ENCODE measurements around the gene ABCC4. TPM values are rescaled to one million over a fixed set of nuclear protein-coding genes. Genes with fewer than 3 reads are reported as not detected.

ABCC4 gene
- total RNA-seq, 4 donors from 2014 or later = 15.8 to 26.0 (median 23.8) TPM

- DNase-seq = no peak
- WGBS, 2 donors (ENCODE audit: low coverage in 1 of 2) = 51 to 79% methylated on average over 2 to 3 of the region's 3 CpGs
- intact Hi-C loops (cut with DNase I; ENCODE audit: low total_unique reads) = no loop called here
- Histone ChIP-seq H3K36me3 (no peaks in the 10 kb centered on the region), H3K4me3 (no peak overlapping the region), H3K27me3 (no peaks in the 10 kb centered on the region), H3K4me1 (peaks cover 0 to 12% (median 1%) of the 10 kb centered on the region in 4 donors), H3K9me3 (no peaks in the 10 kb centered on the region), H3K27ac (peak overlapping the region in 1 of 4 donors; percentile 3)
- in situ Hi-C loops (cut with MboI; ENCODE audit: low pct_ligation_motif_present in 1 of 4, low pct_unique_long_range_greater_than_20kb in 1 of 4, low sequenced_read_pairs in 3 of 4) = no loop called here
- no peak for TF ChIP-seq POLR2AphosphoS5 (IDR thresholded peaks at IDR 0.05)
- no peak for TF ChIP-seq EP300 (IDR thresholded peaks at IDR 0.05; ENCODE audit: low read depth)
- TF ChIP-seq, protein P1, sequence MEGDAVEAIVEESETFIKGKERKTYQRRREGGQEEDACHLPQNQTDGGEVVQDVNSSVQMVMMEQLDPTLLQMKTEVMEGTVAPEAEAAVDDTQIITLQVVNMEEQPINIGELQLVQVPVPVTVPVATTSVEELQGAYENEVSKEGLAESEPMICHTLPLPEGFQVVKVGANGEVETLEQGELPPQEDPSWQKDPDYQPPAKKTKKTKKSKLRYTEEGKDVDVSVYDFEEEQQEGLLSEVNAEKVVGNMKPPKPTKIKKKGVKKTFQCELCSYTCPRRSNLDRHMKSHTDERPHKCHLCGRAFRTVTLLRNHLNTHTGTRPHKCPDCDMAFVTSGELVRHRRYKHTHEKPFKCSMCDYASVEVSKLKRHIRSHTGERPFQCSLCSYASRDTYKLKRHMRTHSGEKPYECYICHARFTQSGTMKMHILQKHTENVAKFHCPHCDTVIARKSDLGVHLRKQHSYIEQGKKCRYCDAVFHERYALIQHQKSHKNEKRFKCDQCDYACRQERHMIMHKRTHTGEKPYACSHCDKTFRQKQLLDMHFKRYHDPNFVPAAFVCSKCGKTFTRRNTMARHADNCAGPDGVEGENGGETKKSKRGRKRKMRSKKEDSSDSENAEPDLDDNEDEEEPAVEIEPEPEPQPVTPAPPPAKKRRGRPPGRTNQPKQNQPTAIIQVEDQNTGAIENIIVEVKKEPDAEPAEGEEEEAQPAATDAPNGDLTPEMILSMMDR (IDR thresholded peaks at IDR 0.05) = no peak
- no peak for TF ChIP-seq POLR2A (IDR thresholded peaks at IDR 0.05)
Measured at GRCh38 chr13:95235199-95235756, 66.0 kb downstream of the ABCC4 start.

DNA sequence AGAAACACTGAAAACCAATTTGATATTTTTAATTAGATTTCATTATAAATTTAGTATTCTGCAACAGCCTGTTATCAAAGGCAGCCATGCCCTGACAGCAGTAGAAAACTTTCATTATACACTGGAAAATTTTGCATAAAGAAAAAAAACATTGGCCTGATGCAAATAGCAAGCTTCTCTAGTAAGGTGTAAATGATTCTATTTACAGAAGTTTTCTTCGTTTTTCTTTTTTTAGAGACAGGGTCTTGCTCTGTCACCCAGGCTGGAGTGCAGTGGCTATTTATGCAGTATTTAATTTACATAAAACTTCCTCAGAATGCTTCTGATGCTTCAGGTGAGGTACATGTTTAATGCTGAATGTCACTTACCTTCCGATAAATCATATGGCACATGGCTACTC is 67.0 kb downstream of the ABCC4 start:
- H3K4me1 ChIP-seq = peaks cover 0 to 8% (median 1%) of the 10 kb centered on the region in 4 donors
- no peak for TF ChIP-seq POLR2A (IDR thresholded peaks at IDR 0.05)
- TF ChIP-seq, protein P1 (IDR thresholded peaks at IDR 0.05) = no peak
- no peak for TF ChIP-seq EP300 (IDR thresholded peaks at IDR 0.05; ENCODE audit: low read depth)
- TF ChIP-seq POLR2AphosphoS5 (IDR thresholded peaks at IDR 0.05) = no peak
- intact Hi-C loops (cut with DNase I; ENCODE audit: low total_unique reads) (loop anchor here (5.0 kb wide), 1 partner anchor 43 kb away; no protein-coding TSS in a partner anchor), in situ Hi-C loops (cut with MboI; ENCODE audit: low pct_ligation_motif_present in 1 of 4, low pct_unique_long_range_greater_than_20kb in 1 of 4, low sequenced_read_pairs in 3 of 4) (no loop called here)
- no peak for DNase-seq
- no peaks in the 10 kb centered on the region for H3K9me3 ChIP-seq
- no peaks in the 10 kb centered on the region for H3K27me3 ChIP-seq
- no peaks in the 10 kb centered on the region for H3K36me3 ChIP-seq
- H3K4me3 ChIP-seq = no peak overlapping the region
- 72 to 82% methylated on average over 2 of the region's 2 CpGs for WGBS, 2 donors (ENCODE audit: low coverage in 1 of 2)
- H3K27ac ChIP-seq = no peak overlapping the region

DNA sequence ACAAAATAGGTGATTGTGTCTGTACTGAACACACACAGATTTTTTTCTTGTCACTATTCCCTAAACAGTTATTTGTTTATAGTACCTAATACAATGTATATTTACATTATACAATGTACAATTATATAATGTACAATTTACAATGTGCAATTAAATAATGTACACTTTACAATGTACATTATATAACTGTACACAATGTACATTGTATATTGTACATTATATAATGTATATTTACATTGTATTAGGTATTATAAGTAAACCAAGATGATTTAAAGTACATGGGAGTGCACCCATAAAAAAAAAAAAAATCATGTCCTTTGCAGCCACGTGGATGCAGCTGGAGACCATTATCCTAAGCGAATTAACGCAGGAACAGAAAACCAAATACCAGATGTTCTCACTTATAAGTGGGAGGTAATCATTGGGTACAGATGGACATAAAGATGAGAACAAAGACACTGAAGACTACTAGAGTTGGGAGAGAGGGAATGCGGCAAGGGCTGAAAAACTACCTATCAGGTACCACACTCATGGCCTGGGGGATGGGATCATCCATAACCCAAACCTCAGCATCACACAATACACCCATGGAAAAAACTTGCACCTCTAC is 68.1 kb downstream of the ABCC4 start:
- intact Hi-C loops (cut with DNase I; ENCODE audit: low total_unique reads) (loop anchor here (5.0 kb wide), 1 partner anchor 44 kb away; no protein-coding TSS in a partner anchor), in situ Hi-C loops (cut with MboI; ENCODE audit: low pct_ligation_motif_present in 1 of 4, low pct_unique_long_range_greater_than_20kb in 1 of 4, low sequenced_read_pairs in 3 of 4) (no loop called here)
- DNase-seq = no peak
- Histone ChIP-seq H3K4me1 (peaks cover 0 to 7% (median 1%) of the 10 kb centered on the region in 4 donors), H3K27me3 (no peaks in the 10 kb centered on the region), H3K36me3 (no peaks in the 10 kb centered on the region), H3K9me3 (no peaks in the 10 kb centered on the region), H3K4me3 (no peak overlapping the region), H3K27ac (no peak overlapping the region)
- TF ChIP-seq EP300 (IDR thresholded peaks at IDR 0.05; ENCODE audit: low read depth) = no peak
- TF ChIP-seq POLR2A (IDR thresholded peaks at IDR 0.05) = no peak
- no peak for TF ChIP-seq POLR2AphosphoS5 (IDR thresholded peaks at IDR 0.05)
- TF ChIP-seq, protein P1 (IDR thresholded peaks at IDR 0.05) = no peak
- 67 to 78% methylated on average over 4 of the region's 4 CpGs for WGBS, 2 donors (ENCODE audit: low coverage in 1 of 2)

GRCh38 chr13:95231393-95231792 is 69.9 kb downstream of the ABCC4 start:
- Histone ChIP-seq H3K27ac (no peak overlapping the region), H3K27me3 (no peaks in the 10 kb centered on the region), H3K4me3 (no peak overlapping the region), H3K4me1 (peaks cover 3 to 24% (median 8%) of the 10 kb centered on the region in 4 donors), H3K36me3 (no peaks in the 10 kb centered on the region), H3K9me3 (no peaks in the 10 kb centered on the region)
- TF ChIP-seq, protein P1 (IDR thresholded peaks at IDR 0.05) = no peak
- TF ChIP-seq POLR2A (IDR thresholded peaks at IDR 0.05) = no peak
- intact Hi-C loops (cut with DNase I; ENCODE audit: low total_unique reads) = loop anchor here (5.0 kb wide), 1 partner anchor 46 kb away; no protein-coding TSS in a partner anchor
- WGBS, 2 donors (ENCODE audit: low coverage in 1 of 2) = 86 to 91% methylated on average over 7 to 9 of the region's 9 CpGs
- no peak for DNase-seq
- in situ Hi-C loops (cut with MboI; ENCODE audit: low pct_ligation_motif_present in 1 of 4, low pct_unique_long_range_greater_than_20kb in 1 of 4, low sequenced_read_pairs in 3 of 4) = no loop called here

All from transverse colon (tissue), 4 donors.